GM23338 (cell line): ENCODE data around the gene TMIGD3. TPM values are rescaled to one million over a fixed set of nuclear protein-coding genes. Genes with fewer than 3 reads are reported as not detected.

Experiments used
- ATAC-seq: fragments of 200-7000 bp; cut with Tn5 transposase; 3 replicates; pipeline ENCODE4 v1.9.1; 2020
- DNase-seq: peaks from one replicate; pipeline ENCODE4 v3.0.0-alpha.2; 2015; ENCODE audit warnings: low spot score
- H2AFZ ChIP-seq: fragments of 200-600 bp; sonication (generic); 2 replicates; pipeline ENCODE4 v1.8.0; 2016; ENCODE audit warnings: antibody characterized with exemption, mild to moderate bottlenecking, moderate library complexity
- H3F3A ChIP-seq: fragments of 200-600 bp; sonication (generic); replicated peaks from 2 replicates; pipeline ENCODE4 v1.8.0; 2017; ENCODE audit warnings: antibody characterized with exemption, mixed run types, low read depth
- H3K27ac ChIP-seq: fragments of 200-600 bp; sonication (generic); 2 replicates; pipeline ENCODE4 v1.6.1; 2016; ENCODE audit warnings: low read depth
- H3K27me3 ChIP-seq: fragments of 200-600 bp; sonication (generic); 2 replicates; pipeline ENCODE4 v1.8.0; 2016; ENCODE audit warnings: mild to moderate bottlenecking, mixed run types, moderate library complexity; ENCODE audit not compliant: insufficient read depth
- H3K36me3 ChIP-seq: fragments of 200-600 bp; sonication (generic); 2 replicates; pipeline ENCODE4 v1.8.0; 2016; ENCODE audit warnings: mild to moderate bottlenecking; ENCODE audit not compliant: insufficient read depth
- H3K4me1 ChIP-seq: fragments of 200-600 bp; sonication (generic); 2 replicates; pipeline ENCODE4 v1.8.0; 2016; ENCODE audit warnings: mild to moderate bottlenecking, moderate library complexity; ENCODE audit not compliant: insufficient read depth
- H3K4me2 ChIP-seq: fragments of 200-600 bp; sonication (generic); 2 replicates; pipeline ENCODE4 v1.7.1; 2017; ENCODE audit warnings: mixed run types
- H3K4me3 ChIP-seq: fragments of 200-600 bp; sonication (generic); 2 replicates; pipeline ENCODE4 v1.6.1; 2016; ENCODE audit warnings: mixed run types
- H3K79me2 ChIP-seq: fragments of 200-600 bp; sonication (generic); replicated peaks from 2 replicates; pipeline ENCODE4 v1.8.0; 2017; ENCODE audit warnings: mild to moderate bottlenecking; ENCODE audit not compliant: insufficient read depth
- H3K9me2 ChIP-seq: fragments of 200-600 bp; sonication (generic); 2 replicates; pipeline ENCODE4 v1.8.0; 2017; ENCODE audit not compliant: insufficient read depth
- H4K20me1 ChIP-seq: fragments of 200-600 bp; sonication (generic); replicated peaks from 2 replicates; pipeline ENCODE4 v1.8.0; 2017; ENCODE audit warnings: mild to moderate bottlenecking; ENCODE audit not compliant: insufficient read depth
- H3K27ac Mint-ChIP-seq: 2 replicates; pipeline ENCODE4 v1.8.0; 2020; ENCODE audit warnings: inconsistent platforms, mild to moderate bottlenecking, moderate library complexity, mixed read lengths
- H3K27me3 Mint-ChIP-seq: 3 replicates; pipeline ENCODE4 v1.8.0; 2022; ENCODE audit warnings: low read depth, mild to moderate bottlenecking, moderate library complexity, mixed read lengths, inconsistent platforms; ENCODE audit not compliant: insufficient read depth, poor library complexity
- H3K36me3 Mint-ChIP-seq: 3 replicates; pipeline ENCODE4 v1.8.0; 2021; ENCODE audit warnings: low read depth, mild to moderate bottlenecking, inconsistent platforms, moderate library complexity, mixed read lengths
- H3K4me1 Mint-ChIP-seq: 3 replicates; pipeline ENCODE4 v1.8.0; 2020; ENCODE audit warnings: mild to moderate bottlenecking, inconsistent platforms, mixed read lengths
- H3K4me3 Mint-ChIP-seq: 3 replicates; pipeline ENCODE4 v1.8.0; 2021; ENCODE audit warnings: moderate library complexity, mild to moderate bottlenecking, inconsistent platforms, mixed read lengths
- H3K9me3 Mint-ChIP-seq: 3 replicates; pipeline ENCODE4 v1.8.0; 2020; ENCODE audit warnings: moderate library complexity, mild to moderate bottlenecking, inconsistent platforms, mixed read lengths
- CREB1 ChIP-seq: fragments of 250-450 bp; sonication (Bioruptor Pico); IDR thresholded peaks from 2 replicates; pipeline ENCODE4 v1.5.0; 2020; ENCODE audit warnings: low read depth, mild to moderate bottlenecking, moderate library complexity
- CTCF ChIP-seq, 2 experiments: fragments of 200-600 bp in 1 of 2; sonication (generic) in 1 of 2; conservative IDR thresholded peaks; 2 replicates each; pipeline versions ENCODE4 v1.5.1 to v1.6.1; 2016 to 2017; ENCODE audit warnings: antibody characterized with exemption in 2 of 2, low read depth in 2 of 2, mild to moderate bottlenecking in 2 of 2, moderate library complexity in 1 of 2
- ETS1 ChIP-seq: IDR thresholded peaks from 2 replicates; pipeline ENCODE4 v1.6.1; 2016; ENCODE audit warnings: antibody characterized with exemption
- EZH2 ChIP-seq: fragments of 200-600 bp; sonication (generic); IDR thresholded peaks from one replicate; pipeline ENCODE4 v1.8.0; 2017; ENCODE audit warnings: antibody characterized with exemption, mild to moderate bottlenecking, low read depth; ENCODE audit not compliant: unreplicated experiment
- EZH2phosphoT487 ChIP-seq: fragments of 200-600 bp; sonication (generic); IDR thresholded peaks from one replicate; pipeline ENCODE4 v1.8.1; 2018; ENCODE audit warnings: antibody characterized with exemption; ENCODE audit not compliant: unreplicated experiment
- JUNB ChIP-seq: IDR thresholded peaks from one replicate; pipeline ENCODE4 v1.6.1; 2016; ENCODE audit warnings: antibody characterized with exemption; ENCODE audit not compliant: unreplicated experiment
- NANOG ChIP-seq: IDR thresholded peaks from 2 replicates; pipeline ENCODE4 v1.6.1; 2016; ENCODE audit warnings: antibody characterized with exemption, borderline replicate concordance
- POLR2AphosphoS5 ChIP-seq: IDR thresholded peaks from 2 replicates; pipeline ENCODE4 v1.6.1; 2016; ENCODE audit warnings: antibody characterized with exemption, low read depth
- REST ChIP-seq: IDR thresholded peaks from one replicate; pipeline ENCODE4 v1.6.1; 2018; ENCODE audit warnings: antibody characterized with exemption; ENCODE audit not compliant: unreplicated experiment
- ZNF331 ChIP-seq: fragments of 250-450 bp; sonication (Bioruptor Pico); IDR thresholded peaks from 2 replicates; pipeline ENCODE4 v1.5.0; 2020; ENCODE audit warnings: low read depth, mild to moderate bottlenecking, moderate library complexity
- polyA plus RNA-seq: library from polyadenylated mRNA; unstranded; fragments of >200 nt; fragmentation: Nextera tagmentation; extraction: Ambion mirVana; gene quantifications from 2 replicates; pipeline ENCODE4 v1.2.1, GENCODE V29; 2016
- total RNA-seq: library from RNA; depleted of rRNA; stranded (reverse); fragments of >200 nt; shearing (Covaris generic); gene quantifications from 2 replicates; pipeline ENCODE4 v1.2.3, GENCODE V29; 2014

Gene TMIGD3
- total and polyA plus RNA-seq, 2 experiments from 2014 or later = not detected

GRCh38 chr1:111488669-111489068 is 14.8 kb downstream of the TMIGD3 start (continued):
- TF ChIP-seq REST (no peak), CTCF (conservative IDR thresholded peaks at IDR 0.05; ENCODE audit: low read depth in 2 of 2) (no peak)

- Histone ChIP-seq H3K4me2 (no peak overlapping the region), H3K79me2 (no peaks in the 10 kb centered on the region), H3F3A (no peaks in the 10 kb centered on the region), H3K4me1 (no peaks in the 10 kb centered on the region), H3K4me3 (no peak overlapping the region), H4K20me1 (no peaks in the 10 kb centered on the region), H3K27ac (no peak overlapping the region), H3K9me2 (peaks cover 3% of the 10 kb centered on the region; the same call in 1 of the 2 replicates), H3K36me3 (no peaks in the 10 kb centered on the region), H2AFZ (no peak overlapping the region), H3K27me3 (no peaks in the 10 kb centered on the region)
- H3K9me3 Mint-ChIP-seq = no peaks in the 10 kb centered on the region
- no peaks in the 10 kb centered on the region for H3K4me1 Mint-ChIP-seq
- no peak for ATAC-seq
- no peak overlapping the region for H3K27ac Mint-ChIP-seq
- no peak overlapping the region for H3K4me3 Mint-ChIP-seq
- DNase-seq = no peak
- no peaks in the 10 kb centered on the region for H3K36me3 Mint-ChIP-seq
- H3K27me3 Mint-ChIP-seq = peaks cover 3% of the 10 kb centered on the region
- TF ChIP-seq EZH2 (no peak), POLR2AphosphoS5 (no peak), ETS1 (no peak), EZH2phosphoT487 (no peak), CREB1 (no peak), NANOG (no peak), CTCF (conservative IDR thresholded peaks at IDR 0.05; ENCODE audit: low read depth in 2 of 2) (no peak), REST (no peak), ZNF331 (CRISPR knock-in tag) (no peak), JUNB (no peak)
Measured at GRCh38 chr1:111487133-111487532, 16.3 kb downstream of the TMIGD3 start.
